ENCODE results near the gene RBM42.
A peak's percentile ranks its signal among the peaks of the same experiment; 100 is the strongest.
"Not testable (repeated sequence)": the region's sequence is repeated elsewhere in the genome, so short reads cannot be mapped to it uniquely, and the experiment has no call there.

RBM42 gene

GRCh38 chr19:35628565-35629331, at the start of gene RBM42:
Gene RBM42 (plus strand): TSS chr19:35629036. CDS start chr19:35629154, 118 bp downstream.
- peak; percentile 100 for DNase-seq (ENCODE audit: low spot score)

DNA sequence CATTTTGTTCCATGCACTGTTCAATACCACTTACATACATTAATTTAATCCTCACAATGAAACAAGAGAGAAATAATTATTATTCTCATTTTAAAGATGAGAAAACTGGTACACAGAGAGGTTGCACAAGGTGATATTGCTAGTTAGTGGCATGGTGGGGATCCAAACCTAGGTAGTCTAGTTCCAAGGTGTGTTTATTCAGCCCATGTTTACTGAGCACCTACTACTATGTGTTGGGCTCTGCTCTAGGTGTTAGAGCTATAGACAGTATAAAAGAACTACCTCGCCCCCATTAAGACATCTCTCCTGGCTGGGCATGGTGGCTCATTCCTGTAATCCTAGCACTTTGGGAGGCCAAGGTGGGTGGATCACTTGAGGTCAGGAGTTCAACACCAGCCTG, 46.1 kb upstream of the RBM42 start:
- DNase-seq (ENCODE audit: low spot score), result no peak

DNA sequence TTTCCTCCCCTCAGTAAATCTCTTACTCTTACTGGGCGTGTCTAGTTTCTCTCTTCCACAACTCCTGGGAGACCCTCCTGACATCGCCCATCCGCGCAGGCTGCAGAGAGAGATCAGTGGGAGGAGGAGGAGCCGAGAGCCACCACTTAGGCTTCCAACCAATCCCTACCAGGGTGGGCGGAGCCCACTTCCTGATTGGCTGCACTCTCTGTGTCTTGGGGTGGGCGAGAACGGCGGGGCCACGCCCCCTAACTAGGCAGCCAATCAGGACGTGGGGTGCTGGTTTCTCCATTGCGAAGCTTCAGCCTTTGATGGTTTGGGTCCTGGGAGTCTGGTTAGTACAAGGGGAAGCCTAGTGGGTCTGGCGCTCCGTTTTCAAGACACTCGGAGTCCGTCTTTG, 43.0 kb upstream of the RBM42 start, which contains the start of gene PMIS2:
PMIS2 (plus strand) TSS at position 326 of the 400 bp plus-strand sequence. CDS start 87 bp downstream, outside the sequence.
- DNase-seq (ENCODE audit: low spot score), result peak; percentile 93

- no peak for DNase-seq (ENCODE audit: low spot score)
Observed at GRCh38 chr19:35587321-35587720, 41.5 kb upstream of the RBM42 start.

GRCh38 chr19:35590875-35591274, 38.0 kb upstream of the RBM42 start:
- no peak for DNase-seq (ENCODE audit: low spot score)

GRCh38 chr19:35592226-35592625, 36.6 kb upstream of the RBM42 start:
- peak; percentile 49 for DNase-seq (ENCODE audit: low spot score)

- not testable (repeated sequence) for DNase-seq (ENCODE audit: low spot score)
Observed at GRCh38 chr19:35595026-35595425, 33.8 kb upstream of the RBM42 start.

- DNase-seq (ENCODE audit: low spot score), result no peak
Observed at GRCh38 chr19:35595928-35596327, 32.9 kb upstream of the RBM42 start.

DNA sequence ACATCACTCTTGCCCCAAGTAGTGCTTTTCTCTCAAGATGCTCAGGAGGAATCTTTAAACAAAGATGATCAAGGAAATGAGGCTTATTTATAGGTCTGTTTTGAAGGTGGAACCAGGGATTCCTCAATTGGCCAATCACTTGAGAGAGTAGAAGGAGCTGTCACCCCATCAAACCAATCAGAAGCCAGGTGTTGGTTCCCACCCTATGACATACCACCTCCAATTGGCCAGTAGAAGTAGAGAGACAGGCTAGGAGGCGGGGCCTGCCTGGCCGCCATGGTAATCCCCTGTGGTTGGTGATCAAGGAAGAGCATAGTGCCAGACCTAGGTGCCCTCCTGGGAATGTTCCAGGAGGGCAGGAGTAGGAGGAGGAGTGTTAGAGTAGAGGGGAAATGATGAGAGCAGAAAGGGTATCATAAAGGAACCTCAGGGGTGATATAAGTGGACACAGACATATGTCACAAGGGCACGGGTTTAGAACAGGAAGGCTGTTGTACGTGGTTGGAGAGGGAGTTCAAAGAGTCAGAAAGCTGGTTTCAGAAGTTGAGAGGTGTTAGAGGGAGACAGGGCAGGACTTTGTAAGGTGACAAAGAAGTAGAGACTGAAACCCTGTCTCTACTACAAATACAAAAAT, 32.4 kb upstream of the RBM42 start:
- DNase-seq (ENCODE audit: low spot score), result peak; percentile 92

DNA sequence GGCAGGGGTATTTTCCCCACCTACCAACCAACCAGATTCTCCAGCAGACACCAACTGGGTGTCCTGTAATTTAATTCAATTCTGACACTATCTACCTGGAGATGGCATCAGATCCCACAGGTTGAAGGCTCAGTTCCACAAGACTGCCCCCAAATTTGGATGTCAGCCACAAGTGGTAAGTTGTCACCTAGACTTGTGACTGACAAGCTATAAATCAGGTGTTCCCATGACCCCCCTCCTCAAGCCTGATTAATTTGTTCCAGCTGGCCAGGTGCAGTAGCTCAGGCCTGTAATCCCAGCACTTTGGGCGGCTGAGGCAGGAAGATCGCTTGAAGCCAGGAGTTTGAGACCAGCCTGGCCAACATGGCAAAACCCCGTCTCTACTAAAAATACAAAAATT, 26.9 kb upstream of the RBM42 start:
- no peak for DNase-seq (ENCODE audit: low spot score)

- not testable (repeated sequence) for DNase-seq (ENCODE audit: low spot score)
Observed at GRCh38 chr19:35604436-35604835, 24.4 kb upstream of the RBM42 start.

GRCh38 chr19:35607170-35607569, 21.7 kb upstream of the RBM42 start:
- DNase-seq (ENCODE audit: low spot score), result not testable (repeated sequence)

DNA sequence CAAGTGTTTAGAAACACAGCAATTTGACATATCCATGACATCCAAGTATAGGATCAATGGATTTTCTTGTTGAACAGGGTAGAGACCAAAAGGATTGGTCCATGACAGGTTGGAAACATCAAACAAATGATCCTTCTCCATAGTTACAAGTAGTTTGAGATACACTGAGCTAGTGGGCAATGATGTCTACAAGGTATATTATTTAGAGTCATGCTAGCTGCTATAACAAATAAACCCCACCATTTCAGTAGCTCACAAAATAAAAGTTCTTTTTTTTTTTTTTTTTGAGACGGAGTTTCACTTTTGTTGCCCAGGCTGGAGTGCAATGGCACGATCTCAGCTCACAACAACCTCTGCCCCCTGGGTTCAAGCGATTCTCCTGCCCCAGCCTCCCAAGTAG, 21.2 kb upstream of the RBM42 start:
- no peak for DNase-seq (ENCODE audit: low spot score)

GRCh38 chr19:35608251-35608650, 20.6 kb upstream of the RBM42 start:
- DNase-seq (ENCODE audit: low spot score), result peak; percentile 76

DNA sequence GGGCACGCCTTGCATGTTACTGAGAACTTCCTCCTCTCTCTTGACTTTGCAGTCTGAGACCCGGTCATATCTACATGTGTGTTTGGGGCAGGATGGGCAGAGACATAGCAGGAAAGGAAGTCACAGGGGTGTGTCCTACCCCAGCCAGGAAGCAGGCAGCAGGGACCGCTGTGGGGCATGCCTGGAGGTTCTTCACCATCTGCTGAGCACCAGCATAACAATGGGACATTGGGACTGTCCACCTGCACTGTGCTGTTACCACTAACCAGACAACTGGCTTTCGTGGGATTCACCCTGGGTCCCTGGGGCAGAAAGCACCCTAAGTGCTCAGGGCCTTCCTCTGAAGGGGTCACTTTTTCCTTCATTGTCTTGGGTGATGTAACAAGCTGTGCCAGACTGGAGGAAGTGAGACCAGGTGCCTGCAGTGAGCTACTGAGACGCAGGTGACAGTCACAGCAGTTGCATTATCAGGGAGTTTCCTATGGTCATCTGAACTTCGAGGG, 18.9 kb upstream of the RBM42 start:
- DNase-seq (ENCODE audit: low spot score), result peak; percentile 45

DNA sequence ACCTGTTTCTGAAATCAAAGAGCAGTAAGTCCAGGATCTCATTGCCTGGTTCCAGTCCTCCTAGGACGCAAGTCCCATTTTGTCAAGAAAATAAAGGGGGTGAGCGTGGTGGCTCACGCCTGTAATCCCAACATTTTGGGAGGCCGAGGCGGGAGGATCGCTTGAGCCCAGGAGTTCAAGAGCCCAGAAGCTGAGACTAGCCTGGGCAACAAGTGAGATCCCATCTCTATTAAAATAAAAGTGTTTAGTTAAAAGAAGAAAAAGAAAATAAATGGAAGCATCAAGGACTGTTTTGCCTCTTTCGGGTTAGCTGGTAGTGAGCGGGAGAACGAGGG, 16.6 kb upstream of the RBM42 start:
- DNase-seq (ENCODE audit: low spot score), result no peak

- DNase-seq (ENCODE audit: low spot score), result peak; percentile 97
Observed at GRCh38 chr19:35612559-35613321, 16.1 kb upstream of the RBM42 start, which contains the start of gene HAUS5. Gene HAUS5 (plus strand): TSS chr19:35612735. CDS start chr19:35612795, 60 bp downstream.

GRCh38 chr19:35613574-35613973, 15.3 kb upstream of the RBM42 start:
- DNase-seq (ENCODE audit: low spot score), result no peak

DNA sequence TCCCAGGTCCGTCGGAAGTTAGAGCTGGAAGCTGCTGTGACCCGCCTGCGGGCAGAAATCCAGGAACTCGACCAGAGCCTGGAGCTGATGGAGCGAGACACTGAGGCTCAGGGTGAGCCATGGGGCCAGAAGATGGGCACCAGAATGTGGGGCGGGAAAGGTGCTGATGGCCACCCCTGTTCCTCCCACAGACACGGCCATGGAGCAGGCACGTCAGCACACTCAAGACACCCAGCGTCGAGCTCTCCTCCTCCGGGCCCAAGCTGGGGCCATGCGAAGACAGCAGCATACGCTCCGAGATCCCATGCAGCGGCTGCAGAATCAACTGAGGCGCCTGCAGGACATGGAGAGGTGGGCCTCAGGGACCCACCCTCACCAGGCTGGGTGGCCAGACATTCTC, 13.8 kb upstream of the RBM42 start:
- DNase-seq (ENCODE audit: low spot score), result no peak

- DNase-seq (ENCODE audit: low spot score), result no peak
Observed at GRCh38 chr19:35618857-35619256, 10.0 kb upstream of the RBM42 start.

GRCh38 chr19:35619290-35619923, 9.4 kb upstream of the RBM42 start:
- DNase-seq (ENCODE audit: low spot score), result no peak

DNA sequence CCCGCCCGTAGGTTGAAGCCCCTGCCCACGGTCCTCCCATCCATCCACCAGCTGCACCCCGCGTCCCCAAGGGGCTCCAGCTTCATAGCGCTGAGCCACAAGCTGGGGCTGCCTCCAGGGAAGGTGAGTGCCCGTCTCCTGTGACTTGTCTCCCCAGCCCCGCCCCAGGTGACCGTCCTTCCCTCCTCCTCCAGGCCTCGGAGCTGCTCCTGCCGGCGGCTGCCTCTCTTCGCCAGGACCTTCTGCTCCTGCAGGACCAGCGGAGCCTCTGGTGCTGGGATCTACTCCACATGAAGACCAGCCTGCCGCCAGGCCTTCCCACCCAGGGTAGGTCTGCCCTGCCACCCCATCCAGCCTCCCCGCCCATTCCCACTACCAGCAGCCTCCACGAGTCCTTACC, 8.8 kb upstream of the RBM42 start:
- no peak for DNase-seq (ENCODE audit: low spot score)

Data from NAMALWA (cell line).